WERI-Rb-1 (cell line): ENCODE results near the gene ANXA8.
"Not testable (repeated sequence)": the region's sequence is repeated elsewhere in the genome, so short reads cannot be mapped to it uniquely, and the experiment has no call there.

ENCODE experiments used
- DNase-seq: peaks from one replicate; pipeline ENCODE4 v3.0.0-alpha.2; 2020
- H3K27ac ChIP-seq: fragments of 250-450 bp; sonication (Bioruptor Pico); 2 replicates; pipeline ENCODE4 v1.5.1; 2020; ENCODE audit warnings: mild to moderate bottlenecking, moderate library complexity
- H3K27me3 ChIP-seq: fragments of 250-450 bp; sonication (Bioruptor Pico); 2 replicates; pipeline ENCODE4 v1.5.1; 2021; ENCODE audit warnings: mild to moderate bottlenecking, low read depth, moderate library complexity; ENCODE audit not compliant: insufficient read depth, severe bottlenecking
- H3K36me3 ChIP-seq: fragments of 250-450 bp; sonication (Bioruptor Pico); 2 replicates; pipeline ENCODE4 v1.5.1; 2020; ENCODE audit warnings: mild to moderate bottlenecking, moderate library complexity
- H3K4me3 ChIP-seq: 2 replicates; pipeline ENCODE4 v1.5.1; 2011; ENCODE audit warnings: low read depth, mild to moderate bottlenecking, control low read depth, low read length
- H3K9me3 ChIP-seq: fragments of 250-450 bp; sonication (Bioruptor Pico); 2 replicates; pipeline ENCODE4 v1.5.1; 2021; ENCODE audit warnings: mild to moderate bottlenecking, moderate library complexity; ENCODE audit not compliant: severe bottlenecking
- CTCF ChIP-seq: IDR thresholded peaks from 2 replicates; pipeline ENCODE4 v1.5.1; 2011; ENCODE audit warnings: low read depth, mild to moderate bottlenecking, control low read depth, inconsistent platforms, low read length

ANXA8 gene

GRCh38 chr10:47473516-47473915 lies 10.4 kb downstream of the ANXA8 start:
- H3K9me3 ChIP-seq, H3K27ac ChIP-seq, H3K27me3 ChIP-seq, DNase-seq, H3K36me3 ChIP-seq, H3K4me3 ChIP-seq: not testable (repeated sequence)

GRCh38 chr10:47472647-47473046 lies 11.3 kb downstream of the ANXA8 start:
- not testable (repeated sequence) for H3K36me3 ChIP-seq, DNase-seq, H3K27ac ChIP-seq, H3K4me3 ChIP-seq, H3K9me3 ChIP-seq, H3K27me3 ChIP-seq

GRCh38 chr10:47472072-47472471 lies 11.8 kb downstream of the ANXA8 start:
- H3K36me3 ChIP-seq, H3K27ac ChIP-seq, H3K9me3 ChIP-seq, H3K27me3 ChIP-seq, DNase-seq, H3K4me3 ChIP-seq: not testable (repeated sequence)

- not testable (repeated sequence) for H3K9me3 ChIP-seq, H3K4me3 ChIP-seq, H3K27ac ChIP-seq, DNase-seq, H3K27me3 ChIP-seq, H3K36me3 ChIP-seq
Observed at GRCh38 chr10:47468731-47469528, 15.0 kb downstream of the ANXA8 start.

GRCh38 chr10:47467957-47468356 lies 16.0 kb downstream of the ANXA8 start:
- H3K27me3 ChIP-seq, H3K36me3 ChIP-seq, H3K4me3 ChIP-seq, H3K27ac ChIP-seq, H3K9me3 ChIP-seq, DNase-seq: not testable (repeated sequence)

- H3K9me3 ChIP-seq, H3K4me3 ChIP-seq: not testable (repeated sequence)
Observed at GRCh38 chr10:47467458-47467857, 16.5 kb downstream of the ANXA8 start.

GRCh38 chr10:47465216-47465917 lies 18.5 kb downstream of the ANXA8 start:
- not testable (repeated sequence) for H3K9me3 ChIP-seq, H3K27me3 ChIP-seq, H3K4me3 ChIP-seq, H3K27ac ChIP-seq, H3K36me3 ChIP-seq
- peak; percentile 23 for DNase-seq

More at GRCh38 chr10:47467458-47467857, 16.5 kb downstream of the ANXA8 start:
- H3K27ac ChIP-seq, DNase-seq, H3K27me3 ChIP-seq, H3K36me3 ChIP-seq: not testable (repeated sequence)

- H3K27ac ChIP-seq, H3K4me3 ChIP-seq: not testable (repeated sequence)
Observed at GRCh38 chr10:47462577-47463358, 21.1 kb downstream of the ANXA8 start.

GRCh38 chr10:47461261-47461687 lies 22.6 kb downstream of the ANXA8 start:
- H3K27me3 ChIP-seq, H3K9me3 ChIP-seq, H3K36me3 ChIP-seq, H3K27ac ChIP-seq: not testable (repeated sequence)
- DNase-seq: peak; percentile 67
- TF ChIP-seq CTCF: peak; percentile 28; the same call in 1 of the 2 replicates
- H3K4me3 ChIP-seq: peak overlapping the region; percentile 28

More at GRCh38 chr10:47462577-47463358, 21.1 kb downstream of the ANXA8 start:
- not testable (repeated sequence) for H3K36me3 ChIP-seq, DNase-seq, H3K27me3 ChIP-seq, H3K9me3 ChIP-seq
